HG02588 (cell line): ENCODE results near the gene TRPC1.
A peak's percentile ranks its signal among the peaks of the same experiment; 100 is the strongest.
"Not testable (repeated sequence)": the region's sequence is repeated elsewhere in the genome, so short reads cannot be mapped to it uniquely, and the experiment has no call there.

ENCODE experiments used
- ATAC-seq: cut with Tn5 transposase; IDR thresholded peaks from one replicate; pipeline ENCODE4 v1.9.1; 2021; ENCODE audit warnings: mild to moderate bottlenecking, moderate library complexity; ENCODE audit not compliant: unreplicated experiment

Gene TRPC1

GRCh38 chr3:142723968-142724681 lies at the start of gene TRPC1:
TRPC1 (plus strand) TSS chr3:142724034; CDS start chr3:142724560, 526 bp downstream.
- ATAC-seq: peak; percentile 97

GRCh38 chr3:142676151-142676550 lies 47.7 kb upstream of the TRPC1 start:
- ATAC-seq: no peak

- ATAC-seq: no peak
These were observed 43.1 kb upstream of the TRPC1 start for GRCh38 chr3:142680710-142681109.

GRCh38 chr3:142690613-142691012 lies 33.2 kb upstream of the TRPC1 start:
- ATAC-seq: no peak

- ATAC-seq: no peak
These were observed 32.3 kb upstream of the TRPC1 start for GRCh38 chr3:142691527-142691926.

- no peak for ATAC-seq
These were observed 30.5 kb upstream of the TRPC1 start for GRCh38 chr3:142693136-142693853.

- no peak for ATAC-seq
These were observed 29.6 kb upstream of the TRPC1 start for GRCh38 chr3:142694225-142694624.

- no peak for ATAC-seq
These were observed 18.6 kb upstream of the TRPC1 start for GRCh38 chr3:142705198-142705597.

GRCh38 chr3:142706321-142707127 lies 17.3 kb upstream of the TRPC1 start:
- no peak for ATAC-seq

GRCh38 chr3:142709207-142709606 lies 14.6 kb upstream of the TRPC1 start:
- ATAC-seq: no peak

- not testable (repeated sequence) for ATAC-seq
These were observed 9.0 kb upstream of the TRPC1 start for GRCh38 chr3:142714882-142715281.

GRCh38 chr3:142716102-142716501 lies 7.7 kb upstream of the TRPC1 start:
- no peak for ATAC-seq

GRCh38 chr3:142723665-142723967 lies 218 bp upstream of the TRPC1 start:
- ATAC-seq: no peak

- ATAC-seq: peak; percentile 2
These were observed 985 bp downstream of the TRPC1 start for GRCh38 chr3:142724682-142725356.

GRCh38 chr3:142725357-142725739 lies 1.5 kb downstream of the TRPC1 start:
- ATAC-seq: no peak

GRCh38 chr3:142726017-142726416 lies 2.2 kb downstream of the TRPC1 start:
- ATAC-seq: no peak

- ATAC-seq: no peak
These were observed 8.2 kb downstream of the TRPC1 start for GRCh38 chr3:142732066-142732465.

GRCh38 chr3:142734834-142735233 lies 11.0 kb downstream of the TRPC1 start:
- no peak for ATAC-seq

- no peak for ATAC-seq
These were observed 11.6 kb downstream of the TRPC1 start for GRCh38 chr3:142735462-142735861.

- no peak for ATAC-seq
These were observed 14.6 kb downstream of the TRPC1 start for GRCh38 chr3:142738396-142738795.

- no peak for ATAC-seq
These were observed 22.8 kb downstream of the TRPC1 start for GRCh38 chr3:142746646-142747045.
